HG03025 (cell line): ENCODE data around the gene SLC44A4.
"Not testable (repeated sequence)": the region's sequence is repeated elsewhere in the genome, so short reads cannot be mapped to it uniquely, and the experiment has no call there.

Source experiments
- ATAC-seq: cut with Tn5 transposase; IDR thresholded peaks from one replicate; pipeline ENCODE4 v1.9.1; 2021; ENCODE audit warnings: mild to moderate bottlenecking, moderate library complexity; ENCODE audit not compliant: unreplicated experiment, low FRiP score

SLC44A4 gene

GRCh38 chr6:31878726-31879125 lies at the start of gene SLC44A4:
TSS of gene SLC44A4 (minus strand) at chr6:31878997. CDS start at chr6:31878980, 17 bp downstream.
- no peak for ATAC-seq

- no peak for ATAC-seq
Measured at GRCh38 chr6:31928672-31928939, 49.8 kb upstream of the SLC44A4 start.

- ATAC-seq = no peak
Measured at GRCh38 chr6:31927863-31928671, 49.3 kb upstream of the SLC44A4 start.

- no peak for ATAC-seq
Measured at GRCh38 chr6:31927242-31927862, 48.6 kb upstream of the SLC44A4 start, which contains the start of gene C2. TSS of gene C2 (plus strand) at chr6:31927717. CDS start at chr6:31927753, 36 bp downstream.

- no peak for ATAC-seq
Measured at GRCh38 chr6:31922942-31923341, 44.1 kb upstream of the SLC44A4 start.

- no peak for ATAC-seq
Measured at GRCh38 chr6:31920811-31921210, 42.0 kb upstream of the SLC44A4 start.

GRCh38 chr6:31919624-31920303 lies 41.0 kb upstream of the SLC44A4 start:
- ATAC-seq = no peak

GRCh38 chr6:31918069-31918720 lies 39.4 kb upstream of the SLC44A4 start:
- ATAC-seq = no peak

- no peak for ATAC-seq
Measured at GRCh38 chr6:31915756-31916155, 37.0 kb upstream of the SLC44A4 start.

GRCh38 chr6:31915351-31915750 lies 36.6 kb upstream of the SLC44A4 start:
- no peak for ATAC-seq

- no peak for ATAC-seq
Measured at GRCh38 chr6:31911826-31912585, 33.2 kb upstream of the SLC44A4 start.

- not testable (repeated sequence) for ATAC-seq
Measured at GRCh38 chr6:31909298-31909697, 30.5 kb upstream of the SLC44A4 start.

- ATAC-seq = no peak
Measured at GRCh38 chr6:31908791-31909190, 30.0 kb upstream of the SLC44A4 start.

GRCh38 chr6:31908255-31908654 lies 29.5 kb upstream of the SLC44A4 start:
- ATAC-seq = not testable (repeated sequence)

GRCh38 chr6:31907158-31907813 lies 28.5 kb upstream of the SLC44A4 start:
- no peak for ATAC-seq

GRCh38 chr6:31906727-31907126 lies 27.9 kb upstream of the SLC44A4 start:
- ATAC-seq = not testable (repeated sequence)

GRCh38 chr6:31906122-31906521 lies 27.3 kb upstream of the SLC44A4 start:
- ATAC-seq = no peak

GRCh38 chr6:31905041-31905440 lies 26.2 kb upstream of the SLC44A4 start:
- ATAC-seq = no peak

GRCh38 chr6:31903957-31904356 lies 25.2 kb upstream of the SLC44A4 start:
- no peak for ATAC-seq
